ENCODE data around the gene IYD. TPM values are rescaled to one million over a fixed set of nuclear protein-coding genes. Genes with fewer than 3 reads are reported as not detected.

Gene IYD
- total RNA-seq, 1 experiment from 2014 or later, result not detected

DNA sequence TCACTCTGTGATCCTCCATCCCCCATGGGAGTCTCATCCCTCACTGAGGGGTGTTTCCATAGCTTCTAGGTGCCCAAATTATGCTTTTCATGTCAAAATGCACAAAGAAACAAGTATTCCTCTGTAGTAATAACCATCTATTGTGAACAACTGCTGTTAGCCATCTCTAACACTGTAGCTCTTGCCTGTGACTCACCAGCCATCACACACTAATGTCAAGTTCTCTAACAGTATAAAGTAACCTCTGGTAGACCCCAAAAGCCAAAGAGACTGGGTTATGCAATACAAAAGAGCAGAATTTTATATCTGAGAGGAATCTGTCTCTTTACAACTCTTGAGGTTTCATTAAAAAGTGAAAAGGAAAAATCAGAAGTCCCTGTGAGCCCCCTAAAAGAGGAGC is 25.4 kb upstream of the IYD start:
- POLR2A ChIA-PET, result interaction anchor here (0.6 kb wide), 1 partner anchor 42 kb away, joined by 3 read pairs; no protein-coding TSS in a partner anchor
- TF ChIP-seq CTCF (IDR thresholded peaks at IDR 0.05; ENCODE audit: unreplicated experiment), result no peak
- Mint-ChIP-seq H3K9me3 (ENCODE audit: unreplicated experiment) (no peaks in the 10 kb centered on the region), H3K4me3 (ENCODE audit: unreplicated experiment) (no peak overlapping the region), H3K36me3 (ENCODE audit: insufficient read depth, unreplicated experiment) (peaks cover 6% of the 10 kb centered on the region), H3K4me1 (ENCODE audit: insufficient read depth, unreplicated experiment) (peaks cover 9% of the 10 kb centered on the region), H3K27me3 (ENCODE audit: insufficient read depth, unreplicated experiment) (no peaks in the 10 kb centered on the region), H3K27ac (ENCODE audit: low read depth, unreplicated experiment) (no peak overlapping the region)
- intact Hi-C loops (cut with micrococcal nuclease), result no loop called here
- DNase-seq (ENCODE audit: unreplicated experiment), result no peak
- no TSS peak for BruUV-seq (replicated peaks)
- CTCF ChIA-PET, result interaction anchor here (1.0 to 2.9 kb wide), 2 partner anchors 262 to 273 kb away, joined by 6 to 20 read pairs; no protein-coding TSS in a partner anchor

DNA sequence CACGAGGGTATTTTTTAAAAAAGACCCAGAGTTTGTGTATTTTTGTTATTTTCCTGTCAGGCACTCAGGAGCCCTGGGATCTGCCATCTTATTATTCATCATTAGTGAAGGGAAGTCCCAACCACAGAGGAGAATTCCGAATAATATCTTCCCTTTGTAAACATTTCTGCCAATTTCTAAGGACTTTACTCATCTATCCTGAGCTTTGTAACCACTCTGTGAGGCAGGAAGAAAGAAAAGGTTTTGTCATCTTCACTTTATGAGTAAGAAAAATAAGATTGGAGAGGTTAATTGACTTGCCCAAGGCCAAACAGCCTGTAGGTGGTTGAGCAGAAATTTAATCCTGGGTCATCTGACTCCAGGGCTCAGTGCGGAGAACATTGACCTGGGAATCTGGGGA is 23.0 kb upstream of the IYD start:
- intact Hi-C loops (cut with micrococcal nuclease), result no loop called here
- TF ChIP-seq CTCF (IDR thresholded peaks at IDR 0.05; ENCODE audit: unreplicated experiment), result no peak
- ChIA-PET POLR2A (interaction anchor here (0.7 kb wide), 1 partner anchor 1909 kb away, joined by 6 read pairs; no protein-coding TSS in a partner anchor), CTCF (interaction anchor here (0.6 to 0.7 kb wide), 2 partner anchors 9 to 469 kb away, joined by 4 to 5 read pairs; no protein-coding TSS in a partner anchor)
- DNase-seq (ENCODE audit: unreplicated experiment), result no peak
- H3K4me3 Mint-ChIP-seq (ENCODE audit: unreplicated experiment), result no peak overlapping the region
- BruUV-seq (replicated peaks), result no TSS peak
- no peak overlapping the region for H3K27ac Mint-ChIP-seq (ENCODE audit: low read depth, unreplicated experiment)
- H3K9me3 Mint-ChIP-seq (ENCODE audit: unreplicated experiment), result no peaks in the 10 kb centered on the region
- peaks cover 9% of the 10 kb centered on the region for H3K4me1 Mint-ChIP-seq (ENCODE audit: insufficient read depth, unreplicated experiment)
- no peaks in the 10 kb centered on the region for H3K27me3 Mint-ChIP-seq (ENCODE audit: insufficient read depth, unreplicated experiment)
- H3K36me3 Mint-ChIP-seq (ENCODE audit: insufficient read depth, unreplicated experiment), result peaks cover 6% of the 10 kb centered on the region

- intact Hi-C loops (cut with micrococcal nuclease), result no loop called here
- Mint-ChIP-seq H3K4me3 (ENCODE audit: unreplicated experiment) (no peak overlapping the region), H3K9me3 (ENCODE audit: unreplicated experiment) (no peaks in the 10 kb centered on the region), H3K27me3 (ENCODE audit: insufficient read depth, unreplicated experiment) (no peaks in the 10 kb centered on the region), H3K4me1 (ENCODE audit: insufficient read depth, unreplicated experiment) (peaks cover 9% of the 10 kb centered on the region), H3K27ac (ENCODE audit: low read depth, unreplicated experiment) (no peak overlapping the region), H3K36me3 (ENCODE audit: insufficient read depth, unreplicated experiment) (peaks cover 5% of the 10 kb centered on the region)
- ChIA-PET POLR2A (interaction anchor here (0.6 to 0.7 kb wide), 2 partner anchors 469 to 1909 kb away, joined by 3 to 6 read pairs; no protein-coding TSS in a partner anchor), CTCF (interaction anchor here (0.6 to 1.1 kb wide), 3 partner anchors 9 to 469 kb away, joined by 3 to 5 read pairs (median 4); no protein-coding TSS in a partner anchor)
- no peak for TF ChIP-seq CTCF (IDR thresholded peaks at IDR 0.05; ENCODE audit: unreplicated experiment)
- peak; percentile 50 for DNase-seq (ENCODE audit: unreplicated experiment)
- BruUV-seq (replicated peaks), result no TSS peak
Observed at GRCh38 chr6:150346346-150346745, 22.5 kb upstream of the IYD start.

DNA sequence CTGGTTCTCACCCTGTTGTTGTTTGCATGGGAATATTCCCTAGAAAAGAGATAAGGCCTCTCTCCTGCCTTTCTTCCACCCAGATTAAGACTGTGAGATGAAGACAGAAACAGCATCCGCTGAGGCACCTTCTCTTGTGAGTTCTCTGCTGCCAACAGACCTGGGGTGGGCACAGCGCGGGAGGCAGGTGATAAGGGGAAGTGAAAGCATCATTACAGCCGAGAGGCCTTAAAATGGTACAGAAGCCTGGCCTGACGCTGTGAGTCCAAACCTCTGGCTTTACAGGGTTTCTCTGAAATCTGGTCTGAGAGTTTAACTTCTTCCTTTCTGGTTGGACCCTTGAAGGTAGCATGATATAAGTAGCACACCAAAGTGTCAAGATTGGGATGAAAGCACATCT is 21.0 kb upstream of the IYD start:
- Mint-ChIP-seq H3K27ac (ENCODE audit: low read depth, unreplicated experiment) (no peak overlapping the region), H3K4me3 (ENCODE audit: unreplicated experiment) (no peak overlapping the region), H3K9me3 (ENCODE audit: unreplicated experiment) (no peaks in the 10 kb centered on the region), H3K27me3 (ENCODE audit: insufficient read depth, unreplicated experiment) (no peaks in the 10 kb centered on the region), H3K36me3 (ENCODE audit: insufficient read depth, unreplicated experiment) (no peaks in the 10 kb centered on the region), H3K4me1 (ENCODE audit: insufficient read depth, unreplicated experiment) (peaks cover 15% of the 10 kb centered on the region)
- BruUV-seq (replicated peaks), result no TSS peak
- no peak for TF ChIP-seq CTCF (IDR thresholded peaks at IDR 0.05; ENCODE audit: unreplicated experiment)
- DNase-seq (ENCODE audit: unreplicated experiment), result no peak
- POLR2A ChIA-PET, result interaction anchor here (0.6 kb wide), 1 partner anchor 11 kb away, joined by 3 read pairs; no protein-coding TSS in a partner anchor
- intact Hi-C loops (cut with micrococcal nuclease), result no loop called here
- CTCF ChIA-PET, result interaction anchor here (1.0 to 1.8 kb wide), 2 partner anchors 13 to 267 kb away, joined by 3 to 5 read pairs; no protein-coding TSS in a partner anchor

Measured in MCF 10A (cell line).